ENCODE measurements around the gene IGFBP4.

The IGFBP4 gene

DNA sequence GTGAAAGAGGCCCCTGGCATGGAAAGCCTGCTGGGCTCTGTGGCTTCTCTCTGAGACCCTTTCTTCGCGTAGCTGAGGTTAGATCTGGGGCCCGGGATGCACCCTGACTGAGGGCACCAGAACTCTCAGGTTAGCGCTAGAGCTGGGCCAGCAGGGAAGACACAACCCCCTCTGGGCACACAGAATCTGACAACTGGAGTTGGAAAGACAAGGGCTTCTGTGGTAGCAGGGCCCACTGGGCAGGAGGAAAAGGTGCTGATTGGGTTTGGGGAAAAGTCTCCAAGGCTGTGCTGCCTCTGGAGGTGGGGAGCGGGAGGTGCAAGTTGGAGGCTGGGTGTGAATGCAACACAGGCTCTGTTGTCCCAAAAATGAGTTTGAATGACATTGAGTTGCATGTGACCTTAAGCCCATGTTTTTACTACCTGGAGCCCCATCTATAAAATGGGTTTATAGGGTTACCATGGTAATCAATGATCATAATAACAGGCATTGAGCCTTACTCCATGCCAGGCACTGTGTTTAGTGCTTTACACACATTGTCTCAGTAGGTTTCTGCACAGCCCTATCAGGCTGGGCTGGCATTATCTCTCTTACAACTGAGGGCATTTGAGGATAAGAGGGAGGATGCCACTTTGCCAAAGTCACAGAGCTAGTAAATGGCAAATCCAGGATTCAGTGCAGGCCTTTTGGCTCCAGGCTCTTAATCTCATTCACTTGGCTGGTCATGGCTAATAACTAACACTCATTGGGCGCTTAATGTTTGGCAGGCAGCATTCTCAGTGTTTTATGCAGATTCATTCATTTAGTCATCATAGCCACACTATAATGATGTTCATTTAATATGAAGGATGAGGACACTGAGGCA, 9.5 kb upstream of the IGFBP4 start:
- TF ChIP-seq CTCF (IDR thresholded peaks at IDR 0.05), result peak; percentile 44

GRCh38 chr17:40436636-40437035, 6.6 kb upstream of the IGFBP4 start:
- no peak for TF ChIP-seq CTCF (IDR thresholded peaks at IDR 0.05)

- TF ChIP-seq CTCF (IDR thresholded peaks at IDR 0.05), result no peak
These were observed 6.0 kb upstream of the IGFBP4 start for GRCh38 chr17:40437095-40437732.

DNA sequence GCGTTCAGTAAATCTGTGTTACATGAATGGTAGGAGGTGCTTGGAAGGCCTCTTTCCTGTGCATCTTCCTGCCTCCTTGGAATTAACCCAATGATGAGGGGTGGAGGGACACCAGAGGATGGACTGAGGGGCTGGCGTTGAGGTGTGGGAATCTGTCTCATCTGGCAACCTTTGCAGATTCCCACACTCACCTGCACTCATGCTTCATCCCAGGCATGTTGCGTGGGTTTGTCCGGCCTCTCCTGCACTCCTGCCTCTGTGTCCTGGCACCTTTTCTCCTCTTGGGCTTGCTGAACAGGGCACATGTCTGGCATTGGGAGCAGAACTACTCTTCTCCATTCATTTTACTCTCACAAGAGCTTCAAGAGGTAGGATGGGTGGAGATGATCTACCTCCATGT, 3.1 kb upstream of the IGFBP4 start:
- TF ChIP-seq CTCF (IDR thresholded peaks at IDR 0.05), result no peak

DNA sequence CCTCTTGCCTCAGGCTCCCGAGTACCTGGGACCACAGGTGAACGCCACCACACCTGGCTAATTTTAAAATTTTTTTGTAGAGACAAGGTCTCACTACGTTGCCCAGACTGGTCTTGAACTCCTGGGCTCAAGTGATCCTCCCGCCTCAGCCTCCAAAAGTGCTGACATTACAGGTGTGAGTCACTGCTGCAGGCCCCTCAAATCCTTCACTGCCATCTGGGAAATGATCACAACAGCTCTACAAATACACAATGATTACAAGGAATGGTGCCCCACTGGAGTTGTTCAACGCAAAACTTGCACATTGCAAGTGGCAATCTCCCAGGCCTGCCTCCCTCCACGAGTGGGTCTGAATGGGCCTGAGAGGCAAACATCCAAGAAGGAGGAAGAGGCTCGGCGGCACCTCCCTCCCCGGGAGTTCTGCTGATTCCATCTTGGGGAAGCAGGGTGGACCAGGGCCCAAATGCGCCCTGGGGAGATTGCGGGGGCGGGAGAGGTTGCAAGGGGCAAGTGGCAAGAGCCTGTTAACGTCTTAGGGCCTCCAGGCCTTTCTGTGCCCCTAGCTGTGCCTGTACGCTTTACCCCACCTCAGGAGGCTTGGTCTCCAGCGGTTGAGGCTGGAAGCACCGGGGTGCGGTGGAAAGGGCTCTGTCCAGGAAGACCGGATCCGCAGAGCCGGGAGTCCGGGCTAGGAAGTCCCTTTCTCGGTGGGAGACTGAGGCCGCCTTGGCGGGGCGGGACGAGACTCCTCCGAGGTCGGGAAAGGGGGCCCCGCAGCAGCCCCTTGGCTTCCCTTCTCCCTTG, 656 bp upstream of the IGFBP4 start:
- no peak for TF ChIP-seq CTCF (IDR thresholded peaks at IDR 0.05)

GRCh38 chr17:40443988-40444899, 994 bp downstream of the IGFBP4 start:
- TF ChIP-seq CTCF (IDR thresholded peaks at IDR 0.05), result no peak
